ENCODE results near the gene LDHA.

LDHA gene

GRCh38 chr11:18393581-18394274, 635 bp upstream of the LDHA start:
- Histone ChIP-seq H3K4me2 (ENCODE audit: low read length) (peak overlapping the region; percentile 92), H3K27ac (ENCODE audit: low read length) (peak overlapping the region; percentile 46), H2AFZ (ENCODE audit: low read depth, low read length) (peak overlapping the region; percentile 32; the same call in 1 of the 2 replicates), H3K36me3 (replicated peaks; ENCODE audit: low read depth, low read length) (peaks cover 35% of the 10 kb centered on the region), H3K4me1 (ENCODE audit: low read length) (peaks cover 14% of the 10 kb centered on the region), H4K20me1 (ENCODE audit: insufficient read depth, low read length) (peaks cover 35% of the 10 kb centered on the region), H3K27me3 (ENCODE audit: low read depth, low read length) (no peaks in the 10 kb centered on the region), H3K4me3 (ENCODE audit: low read length) (peak overlapping the region; percentile 93), H3K79me2 (ENCODE audit: low read length) (peaks cover 49% of the 10 kb centered on the region), H3K9ac (ENCODE audit: low read length) (peak overlapping the region; percentile 99), H3K9me3 (ENCODE audit: insufficient read depth, low read length) (no peaks in the 10 kb centered on the region)
- TF ChIP-seq CTCF (IDR thresholded peaks at IDR 0.05; ENCODE audit: low read depth, low read length): no peak
- TF ChIP-seq EZH2phosphoT487 (IDR thresholded peaks at IDR 0.05; ENCODE audit: low read depth): no peak

GRCh38 chr11:18394928-18395734, 768 bp downstream of the LDHA start:
- Histone ChIP-seq H3K9ac (ENCODE audit: low read length) (peak overlapping the region; percentile 99), H2AFZ (ENCODE audit: low read depth, low read length) (no peak overlapping the region), H4K20me1 (ENCODE audit: insufficient read depth, low read length) (peaks cover 49% of the 10 kb centered on the region), H3K4me3 (ENCODE audit: low read length) (peak overlapping the region; percentile 93), H3K4me1 (ENCODE audit: low read length) (peaks cover 14% of the 10 kb centered on the region), H3K9me3 (ENCODE audit: insufficient read depth, low read length) (no peaks in the 10 kb centered on the region), H3K4me2 (ENCODE audit: low read length) (peak overlapping the region; percentile 92), H3K27me3 (ENCODE audit: low read depth, low read length) (no peaks in the 10 kb centered on the region), H3K27ac (ENCODE audit: low read length) (peak overlapping the region; percentile 88), H3K36me3 (replicated peaks; ENCODE audit: low read depth, low read length) (peaks cover 48% of the 10 kb centered on the region), H3K79me2 (ENCODE audit: low read length) (peaks cover 63% of the 10 kb centered on the region)
- TF ChIP-seq EZH2phosphoT487 (IDR thresholded peaks at IDR 0.05; ENCODE audit: low read depth): no peak
- TF ChIP-seq CTCF (IDR thresholded peaks at IDR 0.05; ENCODE audit: low read depth, low read length): no peak

- Histone ChIP-seq H3K27ac (ENCODE audit: low read length) (peak overlapping the region; percentile 88), H3K36me3 (replicated peaks; ENCODE audit: low read depth, low read length) (peaks cover 55% of the 10 kb centered on the region), H3K27me3 (ENCODE audit: low read depth, low read length) (no peaks in the 10 kb centered on the region), H2AFZ (ENCODE audit: low read depth, low read length) (no peak overlapping the region), H3K4me2 (ENCODE audit: low read length) (peak overlapping the region; percentile 92), H3K9ac (ENCODE audit: low read length) (peak overlapping the region; percentile 99), H3K79me2 (ENCODE audit: low read length) (peaks cover 70% of the 10 kb centered on the region), H4K20me1 (ENCODE audit: insufficient read depth, low read length) (peaks cover 56% of the 10 kb centered on the region), H3K9me3 (ENCODE audit: insufficient read depth, low read length) (no peaks in the 10 kb centered on the region), H3K4me3 (ENCODE audit: low read length) (peak overlapping the region; percentile 93), H3K4me1 (ENCODE audit: low read length) (peaks cover 14% of the 10 kb centered on the region)
- no peak for TF ChIP-seq CTCF (IDR thresholded peaks at IDR 0.05; ENCODE audit: low read depth, low read length)
- no peak for TF ChIP-seq EZH2phosphoT487 (IDR thresholded peaks at IDR 0.05; ENCODE audit: low read depth)
Measured at GRCh38 chr11:18395735-18396504, 1.6 kb downstream of the LDHA start.
